HEK293T (cell line): Measurements from ENCODE around the gene DDX19B.

Experiments used
- CTCF ChIA-PET: fragments of 350-600 bp; formaldehyde crosslinking; extraction: SDS; loops from one replicate; lab custom pipeline; 2021; ENCODE audit warnings: antibody characterized with exemption, inconsistent platforms; lab: Yijun Ruan, JAX
- POLR2A ChIA-PET: fragments of 350-600 bp; formaldehyde crosslinking; extraction: SDS; loops from one replicate; lab custom pipeline; 2020; ENCODE audit warnings: antibody characterized with exemption, inconsistent platforms; lab: Yijun Ruan, JAX
- DNase-seq: peaks from one replicate; pipeline ENCODE4 v3.0.0; 2012; ENCODE audit warnings: mixed read lengths; ENCODE audit errors: extremely low spot score
- ARNT ChIP-seq: fragments of 450-650 bp; IDR thresholded peaks from 2 replicates; pipeline ENCODE4 v1.6.1; 2017; ENCODE audit warnings: mild to moderate bottlenecking
- BHLHE40 ChIP-seq: fragments of 450-650 bp; IDR thresholded peaks from 2 replicates; pipeline ENCODE4 v1.6.1; 2016; ENCODE audit warnings: mild to moderate bottlenecking, moderate library complexity, borderline replicate concordance
- CTBP1 ChIP-seq: fragments of 450-650 bp; IDR thresholded peaks from 2 replicates; pipeline ENCODE4 v1.6.1; 2016; ENCODE audit warnings: borderline replicate concordance
- ELF4 ChIP-seq: fragments of 450-650 bp; IDR thresholded peaks from 2 replicates; pipeline ENCODE4 v1.6.1; 2017; ENCODE audit warnings: antibody characterized with exemption
- FOXA1 ChIP-seq: fragments of 450-650 bp; IDR thresholded peaks from 2 replicates; pipeline ENCODE4 v1.6.1; 2016; ENCODE audit warnings: mild to moderate bottlenecking
- FOXK2 ChIP-seq: fragments of 450-650 bp; IDR thresholded peaks from 2 replicates; pipeline ENCODE4 v1.6.1; 2016; ENCODE audit warnings: mild to moderate bottlenecking
- FOXM1 ChIP-seq: fragments of 450-650 bp; IDR thresholded peaks from 2 replicates; pipeline ENCODE4 v1.6.1; 2017; ENCODE audit warnings: mild to moderate bottlenecking, borderline replicate concordance
- HDGF ChIP-seq: fragments of 450-650 bp; IDR thresholded peaks from 2 replicates; pipeline ENCODE4 v1.6.1; 2017; ENCODE audit warnings: antibody characterized with exemption, borderline replicate concordance
- L3MBTL2 ChIP-seq: fragments of 450-650 bp; conservative IDR thresholded peaks from 2 replicates; pipeline ENCODE4 v1.6.1; 2016; ENCODE audit warnings: mild to moderate bottlenecking
- LEF1 ChIP-seq: fragments of 450-650 bp; IDR thresholded peaks from 2 replicates; pipeline ENCODE4 v1.6.1; 2017; ENCODE audit warnings: mild to moderate bottlenecking, borderline replicate concordance
- NFRKB ChIP-seq: fragments of 450-650 bp; IDR thresholded peaks from 2 replicates; pipeline ENCODE4 v1.6.1; 2016; ENCODE audit warnings: mild to moderate bottlenecking, moderate library complexity
- PKNOX1 ChIP-seq: fragments of 450-650 bp; IDR thresholded peaks from 2 replicates; pipeline ENCODE4 v1.6.1; 2016
- SP1 ChIP-seq: fragments of 450-650 bp; IDR thresholded peaks from 2 replicates; pipeline ENCODE4 v1.6.1; 2017
- SUZ12 ChIP-seq: fragments of 450-650 bp; IDR thresholded peaks from 2 replicates; pipeline ENCODE4 v1.6.1; 2016; ENCODE audit warnings: mild to moderate bottlenecking
- TARDBP ChIP-seq: fragments of 450-650 bp; IDR thresholded peaks from 2 replicates; pipeline ENCODE4 v1.6.1; 2016
- ZNF384 ChIP-seq: fragments of 450-650 bp; IDR thresholded peaks from 2 replicates; pipeline ENCODE4 v1.6.1; 2016

Gene DDX19B

DNA sequence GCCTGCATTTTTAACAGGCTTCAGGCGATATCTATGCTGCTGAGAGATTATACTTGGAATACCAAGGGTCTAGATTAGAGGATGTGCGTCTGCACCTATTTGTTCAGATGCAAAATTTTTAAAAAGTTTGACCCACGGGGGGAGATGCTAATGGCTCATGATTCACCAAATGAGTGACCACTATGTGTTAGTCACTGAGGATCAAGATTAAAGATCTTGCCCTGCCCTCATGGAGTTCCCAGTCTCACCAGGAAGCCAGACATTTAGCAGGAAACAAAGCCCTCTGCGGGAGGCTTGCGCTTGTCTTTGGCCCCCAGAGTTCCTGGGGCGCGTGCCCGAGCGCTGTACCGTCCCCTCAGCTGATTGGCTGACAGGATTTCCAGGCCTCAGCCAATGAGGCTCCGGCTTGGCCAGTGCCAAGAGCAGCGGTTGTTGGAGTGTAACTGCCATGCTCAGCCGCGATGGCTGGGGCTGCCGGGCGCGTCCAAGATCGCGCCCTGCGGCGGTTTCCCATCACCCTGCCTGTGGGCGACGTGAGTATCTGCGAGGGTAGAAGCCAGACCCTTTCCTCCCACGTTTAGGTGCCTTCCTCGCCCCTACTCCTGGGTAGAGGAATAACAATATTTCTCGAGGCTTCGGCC, 4.5 kb upstream of the DDX19B start:
- no peak for DNase-seq
- POLR2A ChIA-PET: no interaction called here
- TF ChIP-seq FOXM1: no peak
- TF ChIP-seq SP1: no peak
- TF ChIP-seq CTBP1: no peak
- no peak for TF ChIP-seq LEF1
- no peak for TF ChIP-seq HDGF
- TF ChIP-seq NFRKB: no peak
- no peak for TF ChIP-seq ARNT
- TF ChIP-seq FOXA1: no peak
- no peak for TF ChIP-seq ELF4
- no peak for TF ChIP-seq SUZ12
- no peak for TF ChIP-seq TARDBP
- TF ChIP-seq ZNF384: no peak
- no peak for TF ChIP-seq PKNOX1
- no peak for TF ChIP-seq FOXK2
- TF ChIP-seq L3MBTL2: no peak
- TF ChIP-seq BHLHE40: no peak
- CTCF ChIA-PET: interaction anchor here (0.6 kb wide), 1 partner anchor 98 kb away, joined by 3 read pairs; no protein-coding TSS in a partner anchor

DNA sequence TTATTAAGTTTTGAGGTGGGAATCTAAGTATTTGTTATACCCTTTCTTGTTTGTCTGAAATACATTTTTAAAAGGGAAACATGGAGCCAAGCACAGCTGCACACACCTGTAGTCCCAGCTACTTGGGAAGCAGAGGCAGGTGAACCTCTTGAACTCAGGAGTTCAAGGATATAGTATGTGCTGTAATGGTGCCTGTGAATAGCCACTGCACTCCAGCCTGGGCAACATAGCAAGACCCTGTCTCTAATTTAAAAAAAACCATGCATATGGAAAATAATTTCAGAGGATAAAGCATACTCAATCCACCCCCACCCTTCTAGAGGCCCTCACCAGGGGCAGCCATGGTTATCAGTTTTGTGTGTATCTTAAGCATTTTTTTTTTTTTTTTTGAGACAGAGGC, 3.4 kb upstream of the DDX19B start:
- no peak for DNase-seq
- POLR2A ChIA-PET: no interaction called here
- CTCF ChIA-PET: no interaction called here
- TF ChIP-seq NFRKB: no peak
- no peak for TF ChIP-seq SUZ12
- TF ChIP-seq CTBP1: no peak
- no peak for TF ChIP-seq SP1
- TF ChIP-seq L3MBTL2: no peak
- TF ChIP-seq TARDBP: no peak
- no peak for TF ChIP-seq HDGF
- TF ChIP-seq ZNF384: no peak
- TF ChIP-seq FOXK2: no peak
- no peak for TF ChIP-seq FOXM1
- no peak for TF ChIP-seq BHLHE40
- TF ChIP-seq ARNT: no peak

- no peak for TF ChIP-seq CTBP1
- TF ChIP-seq FOXA1: no peak
- TF ChIP-seq ARNT: no peak
- TF ChIP-seq FOXK2: no peak
- no peak for TF ChIP-seq FOXM1
- TF ChIP-seq L3MBTL2: no peak
- TF ChIP-seq SUZ12: no peak
- no peak for TF ChIP-seq TARDBP
- TF ChIP-seq ELF4: no peak
- no peak for TF ChIP-seq PKNOX1
- TF ChIP-seq LEF1: no peak
- TF ChIP-seq NFRKB: no peak
- TF ChIP-seq SP1: no peak
- TF ChIP-seq BHLHE40: no peak
- TF ChIP-seq ZNF384: no peak
- ChIA-PET CTCF (no interaction called here), POLR2A (no interaction called here)
- no peak for DNase-seq
Observed at GRCh38 chr16:70301121-70301520, 2.1 kb downstream of the DDX19B start.

GRCh38 chr16:70302745-70303144, 3.8 kb downstream of the DDX19B start:
- no peak for DNase-seq
- CTCF ChIA-PET: no interaction called here
- POLR2A ChIA-PET: no interaction called here
- no peak for TF ChIP-seq CTBP1
- no peak for TF ChIP-seq NFRKB
- no peak for TF ChIP-seq LEF1
- no peak for TF ChIP-seq HDGF
- TF ChIP-seq FOXA1: no peak
- TF ChIP-seq BHLHE40: no peak
- TF ChIP-seq PKNOX1: no peak
- no peak for TF ChIP-seq ARNT
- no peak for TF ChIP-seq SUZ12
- TF ChIP-seq FOXK2: no peak
- TF ChIP-seq TARDBP: no peak
- TF ChIP-seq SP1: no peak
- no peak for TF ChIP-seq L3MBTL2
- no peak for TF ChIP-seq ZNF384

- ChIA-PET CTCF (no interaction called here), POLR2A (no interaction called here)
- no peak for DNase-seq
- no peak for TF ChIP-seq FOXA1
- TF ChIP-seq TARDBP: no peak
- no peak for TF ChIP-seq LEF1
- no peak for TF ChIP-seq PKNOX1
- no peak for TF ChIP-seq SUZ12
- no peak for TF ChIP-seq FOXM1
- TF ChIP-seq L3MBTL2: no peak
- no peak for TF ChIP-seq NFRKB
- no peak for TF ChIP-seq SP1
- no peak for TF ChIP-seq CTBP1
- TF ChIP-seq HDGF: no peak
- no peak for TF ChIP-seq FOXK2
- no peak for TF ChIP-seq ZNF384
- no peak for TF ChIP-seq ELF4
- TF ChIP-seq BHLHE40: no peak
- no peak for TF ChIP-seq ARNT
Observed at GRCh38 chr16:70304892-70305448, 6.0 kb downstream of the DDX19B start.
